Activated CD4-positive, alpha-beta T cell treated with anti-CD3 and anti-CD28 coated beads, Interleukin-2, Interleukin-6, amounts not matched to agents 100 ng/mL and 50 ng/mL, durations not matched to agents 16 hours and 8 hours (primary cell): ENCODE data around the gene TSPAN11.
"Not testable (repeated sequence)": the region's sequence is repeated elsewhere in the genome, so short reads cannot be mapped to it uniquely, and the experiment has no call there.

Source experiments
- DNase-seq: peaks from one replicate; pipeline ENCODE4 v3.0.0-alpha.2; 2020

The TSPAN11 gene

DNA sequence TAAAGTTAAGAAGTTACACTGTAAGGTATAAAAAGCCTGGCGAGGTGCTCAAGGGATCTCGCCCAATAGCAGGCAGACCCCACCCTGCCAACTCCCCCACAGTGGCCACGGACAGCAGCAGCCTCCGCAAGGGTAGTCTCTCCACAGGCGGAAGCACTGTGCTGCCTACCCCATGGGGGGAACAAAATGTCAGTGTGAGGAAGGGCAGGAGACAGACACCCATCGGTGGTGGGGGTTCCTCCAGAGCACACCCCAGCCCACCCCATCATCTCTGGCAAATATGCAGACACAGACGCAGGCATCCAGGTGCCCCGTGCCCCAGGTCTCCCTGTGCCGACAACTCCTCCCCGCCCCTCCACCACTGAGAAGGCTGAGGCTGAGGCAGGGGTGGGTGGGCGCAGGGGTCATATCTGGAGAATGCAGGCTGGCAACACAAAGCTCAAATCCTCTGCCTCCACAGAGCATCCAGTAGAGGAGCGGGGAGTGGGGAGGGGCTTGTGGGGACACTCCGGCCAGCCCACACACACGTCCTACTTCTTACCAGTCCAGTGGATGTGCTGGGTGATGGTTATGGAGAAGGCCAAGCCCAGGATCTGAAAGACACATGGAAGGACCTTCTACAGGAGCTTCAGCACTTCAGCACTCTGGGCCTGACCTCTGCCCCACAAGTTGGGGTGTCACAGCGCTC is 78.9 kb downstream of the TSPAN11 start:
- no peak for DNase-seq

DNA sequence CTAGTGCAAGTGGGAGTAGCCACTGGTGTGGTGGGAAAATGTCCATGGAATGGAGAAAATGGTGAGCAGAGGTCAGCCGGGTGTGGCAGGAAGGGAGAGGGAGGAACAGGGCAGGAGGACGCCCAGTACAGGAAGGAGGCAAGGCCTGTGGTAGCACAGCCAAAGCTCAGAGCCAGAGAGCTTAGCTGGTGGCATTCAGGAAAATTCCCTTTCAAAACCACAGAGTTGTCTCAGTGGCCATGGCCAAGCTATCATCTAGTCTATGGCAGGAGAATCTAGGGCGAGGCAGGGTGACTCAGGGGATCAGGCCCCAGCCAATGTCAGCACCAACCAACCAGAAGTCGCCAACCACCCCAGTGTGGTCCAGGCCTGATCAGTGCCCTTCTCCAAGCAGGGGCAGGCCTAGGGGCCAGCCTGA is 79.4 kb downstream of the TSPAN11 start:
- no peak for DNase-seq

DNA sequence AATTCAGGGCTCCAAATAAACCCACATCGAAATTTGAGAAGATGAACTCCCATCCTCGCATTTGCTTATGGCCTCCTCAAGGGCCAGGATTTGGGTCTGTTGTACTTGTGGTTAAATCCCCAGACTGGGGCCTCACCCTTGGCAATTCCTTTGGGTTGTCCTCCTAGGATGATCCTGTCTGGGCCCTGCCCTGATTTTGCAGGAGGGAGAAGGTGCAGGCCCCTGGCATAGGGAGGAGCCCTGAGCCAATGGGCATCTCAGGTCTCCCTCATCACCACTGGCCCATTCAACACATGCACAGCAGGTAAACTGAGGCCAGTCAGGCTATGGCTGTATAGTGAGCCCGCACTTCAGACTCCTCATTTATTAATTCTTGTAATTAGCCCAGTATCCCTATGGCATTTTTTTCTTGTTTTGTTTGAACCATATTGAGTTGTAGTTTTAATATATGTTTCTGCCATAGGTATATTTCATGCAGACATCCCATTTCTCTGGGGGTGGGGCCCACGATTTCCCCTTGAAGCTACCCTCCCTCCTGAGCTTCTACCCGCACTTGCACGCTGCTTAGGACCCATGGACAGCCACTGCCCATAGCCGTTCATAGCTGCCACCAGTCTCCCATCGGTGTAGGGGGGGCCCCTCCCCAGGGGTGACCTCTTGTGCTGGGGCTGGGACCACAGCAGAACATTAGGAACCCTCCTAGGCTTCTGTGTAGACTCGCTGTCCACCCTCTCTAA is 80.0 kb downstream of the TSPAN11 start:
- DNase-seq = no peak

DNA sequence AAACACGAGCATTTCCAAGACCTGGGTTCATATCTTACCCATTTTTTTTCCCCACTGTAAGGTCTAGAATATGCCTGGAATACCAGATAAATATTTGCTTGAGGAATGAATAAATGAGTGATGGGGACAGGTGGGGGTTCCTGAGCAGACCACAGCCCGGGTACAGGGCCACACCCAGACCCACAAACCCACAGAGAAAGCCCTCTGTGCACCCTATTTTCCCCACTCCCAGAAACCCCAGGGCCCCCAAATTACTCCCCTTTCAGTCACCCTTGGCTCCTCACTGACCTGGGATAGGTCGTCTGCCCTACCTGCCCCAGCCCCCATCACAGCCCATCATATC is 80.6 kb downstream of the TSPAN11 start:
- DNase-seq = no peak

DNA sequence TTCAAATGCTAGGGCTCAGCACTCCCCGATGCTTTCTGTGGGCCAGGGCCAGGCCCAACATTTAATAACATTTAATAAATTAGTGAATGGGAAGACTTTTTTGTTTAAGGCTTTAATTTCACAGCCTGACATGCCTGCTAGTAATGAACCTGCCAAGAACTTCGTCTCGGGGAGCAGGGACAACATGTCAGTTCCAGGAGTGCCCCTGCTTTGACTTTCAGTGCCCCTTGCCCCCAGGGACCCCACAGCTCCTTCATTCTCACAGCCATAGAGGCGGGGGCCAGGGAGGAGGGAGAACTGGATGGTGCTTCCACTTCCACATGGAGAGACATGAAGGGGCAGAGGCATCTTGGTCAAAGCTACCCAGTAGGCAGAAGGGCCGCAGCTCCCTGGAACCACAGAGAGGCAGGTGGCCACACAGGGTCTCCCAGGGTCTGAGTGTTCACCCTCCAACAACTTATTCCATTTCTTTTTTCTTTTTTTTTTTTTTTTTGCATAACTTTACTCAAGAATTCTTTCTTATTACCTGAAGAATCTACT is 81.2 kb downstream of the TSPAN11 start:
- no peak for DNase-seq

DNA sequence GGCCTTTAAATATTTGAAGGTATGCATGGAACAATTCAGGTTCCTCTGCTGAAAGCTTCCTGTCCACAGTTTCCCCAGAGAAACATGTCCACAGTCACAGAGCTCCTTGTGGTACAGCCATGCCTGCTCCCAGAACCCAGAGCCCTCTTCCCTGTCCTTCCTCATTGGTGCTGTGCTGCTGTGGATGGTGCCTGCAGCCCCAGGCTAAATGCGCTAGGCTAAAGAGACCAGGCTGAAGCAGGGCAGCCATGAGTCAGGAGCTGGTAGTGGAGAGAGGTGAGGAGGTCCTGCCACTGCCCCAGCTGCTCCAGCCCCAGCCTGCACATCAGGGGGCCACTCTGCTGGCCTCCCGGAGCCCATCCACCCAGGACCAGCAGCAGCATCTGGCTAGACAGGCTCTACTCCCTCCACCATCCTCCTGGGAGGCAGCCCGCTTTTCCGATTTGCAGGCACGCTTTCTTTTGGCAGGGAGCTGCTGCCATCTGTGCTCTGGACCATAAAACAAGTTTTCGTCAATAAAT is 81.8 kb downstream of the TSPAN11 start:
- DNase-seq = no peak

DNA sequence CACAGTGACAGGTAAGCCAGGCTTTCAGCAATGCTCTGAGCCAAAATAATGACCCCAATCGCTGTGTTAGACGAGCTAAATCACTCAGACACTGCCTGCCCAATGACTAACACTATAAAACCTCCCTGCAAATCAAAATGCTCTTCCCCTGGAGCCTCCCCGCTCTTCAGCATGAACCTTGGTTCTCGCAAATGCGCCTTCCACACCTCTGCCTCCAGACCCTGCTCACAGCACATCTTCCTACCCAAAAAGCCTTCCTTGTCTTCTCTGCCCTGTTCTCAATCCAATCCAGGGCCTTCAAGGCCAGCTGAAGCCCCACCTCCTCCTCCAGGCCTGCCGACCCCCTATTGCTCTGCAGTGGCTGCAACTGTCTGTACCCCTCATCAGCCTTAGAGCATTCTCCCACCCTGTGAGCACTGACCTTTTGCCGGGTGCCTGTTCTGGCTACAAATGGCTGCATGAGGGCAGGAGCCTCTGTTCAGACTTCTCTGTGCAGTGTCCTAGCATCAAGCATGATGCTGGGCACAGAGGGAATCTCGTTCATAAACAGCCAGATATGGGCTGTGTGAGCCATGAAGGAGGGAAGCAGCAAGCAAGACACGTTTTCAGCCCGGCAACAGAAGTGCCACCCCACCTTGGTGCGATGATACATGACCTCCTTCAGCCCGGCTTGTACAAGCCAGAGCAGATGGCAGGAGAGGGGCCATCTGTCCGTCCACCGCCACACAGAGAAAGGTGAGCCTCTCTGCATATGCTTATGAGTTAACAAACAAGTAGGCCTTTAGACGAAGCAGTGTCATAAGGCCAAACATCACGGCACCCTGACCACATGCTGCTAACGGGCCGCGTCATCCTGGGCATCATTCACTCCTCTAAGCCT is 82.7 kb downstream of the TSPAN11 start:
- no peak for DNase-seq

DNA sequence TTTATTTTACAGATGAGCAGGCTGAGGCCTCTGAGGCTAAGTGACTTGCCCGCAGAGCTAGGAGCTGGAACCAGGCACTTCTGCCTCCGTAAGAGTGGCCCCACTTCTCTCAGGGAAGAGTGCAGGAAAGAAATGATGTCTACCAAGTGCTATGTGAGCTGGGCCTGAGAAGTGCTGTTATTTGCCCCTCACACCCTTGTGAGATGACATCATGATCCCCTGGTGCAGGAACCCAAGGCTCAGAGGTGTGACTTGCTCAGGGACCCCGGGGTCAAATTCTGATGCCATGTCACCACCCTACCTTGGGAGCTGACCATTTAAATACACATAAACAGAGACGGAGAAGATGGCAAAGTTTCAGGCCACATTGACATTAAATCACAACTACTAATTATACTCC is 83.4 kb downstream of the TSPAN11 start:
- DNase-seq = no peak

DNA sequence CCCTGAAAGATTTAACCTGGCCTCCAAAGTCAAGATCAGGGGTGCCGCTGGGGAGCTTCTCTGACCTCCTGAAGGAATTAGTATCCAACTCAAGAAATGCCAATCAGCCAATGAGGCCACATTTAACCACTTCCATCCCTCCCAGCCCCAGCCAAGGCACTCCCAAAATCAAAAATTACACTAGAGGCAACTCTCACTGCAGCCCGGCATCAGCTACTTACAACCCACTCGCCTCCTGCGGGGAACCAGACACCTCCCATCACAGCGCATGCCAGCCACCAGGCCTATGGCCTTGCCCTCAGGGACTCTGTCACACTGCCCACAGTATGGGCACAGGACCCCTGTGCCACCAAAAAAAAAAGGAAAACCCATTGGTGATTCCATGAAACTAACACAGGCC is 84.8 kb downstream of the TSPAN11 start:
- DNase-seq = no peak

DNA sequence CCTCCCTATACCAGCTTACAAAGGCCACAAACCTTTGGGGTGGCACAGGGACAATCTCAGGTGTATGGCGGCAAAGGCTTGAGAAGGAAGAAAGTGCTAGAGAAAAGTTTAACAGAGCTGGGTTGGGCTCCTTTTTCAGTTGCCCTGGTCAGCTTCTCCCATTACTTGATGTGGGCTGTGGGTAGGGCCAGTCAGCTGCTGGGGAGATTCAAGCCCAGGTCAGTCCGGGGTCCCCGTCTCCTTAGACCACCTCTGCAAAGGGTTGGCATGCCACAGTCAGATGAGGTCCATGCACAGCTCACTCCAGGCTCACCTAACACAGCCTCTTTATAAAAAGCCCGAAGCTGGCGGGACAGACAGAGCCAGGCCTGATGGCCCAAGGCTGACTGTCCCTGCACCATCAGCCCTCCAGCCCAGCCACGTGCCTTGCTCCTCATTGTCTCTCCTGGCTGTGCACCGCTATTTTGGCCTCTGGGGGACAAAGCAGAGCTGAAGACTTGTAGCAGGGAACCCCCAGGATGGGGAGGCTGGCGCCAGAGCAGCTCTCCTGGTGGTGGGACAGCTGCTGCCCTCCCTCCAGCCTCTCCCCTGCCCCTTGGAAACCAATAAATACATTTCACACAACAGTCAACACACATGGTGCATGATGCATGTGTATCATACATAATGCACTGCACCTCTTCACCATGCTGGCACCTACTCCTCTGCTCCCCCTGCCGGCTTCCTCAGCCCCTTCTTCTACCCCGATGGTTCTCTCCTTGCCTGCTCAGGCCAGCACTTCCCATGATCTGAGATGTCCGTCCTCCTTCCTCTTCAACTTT is 85.4 kb downstream of the TSPAN11 start:
- DNase-seq = no peak

DNA sequence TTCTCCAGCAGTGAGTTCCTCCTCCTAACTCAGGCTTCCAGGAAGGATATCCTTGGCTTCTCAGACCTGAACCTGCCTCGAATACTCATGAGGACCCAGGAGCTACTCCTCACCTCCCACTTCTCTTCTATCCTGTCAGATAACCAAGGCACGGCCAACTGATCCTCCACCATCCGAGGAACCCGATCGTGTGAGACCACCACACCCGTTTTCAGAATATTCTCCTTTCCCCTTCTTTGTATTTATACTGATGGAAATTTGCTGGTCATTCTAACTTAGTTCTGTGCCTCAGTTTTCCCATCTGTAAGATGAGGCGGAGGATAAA is 86.0 kb downstream of the TSPAN11 start:
- not testable (repeated sequence) for DNase-seq

DNA sequence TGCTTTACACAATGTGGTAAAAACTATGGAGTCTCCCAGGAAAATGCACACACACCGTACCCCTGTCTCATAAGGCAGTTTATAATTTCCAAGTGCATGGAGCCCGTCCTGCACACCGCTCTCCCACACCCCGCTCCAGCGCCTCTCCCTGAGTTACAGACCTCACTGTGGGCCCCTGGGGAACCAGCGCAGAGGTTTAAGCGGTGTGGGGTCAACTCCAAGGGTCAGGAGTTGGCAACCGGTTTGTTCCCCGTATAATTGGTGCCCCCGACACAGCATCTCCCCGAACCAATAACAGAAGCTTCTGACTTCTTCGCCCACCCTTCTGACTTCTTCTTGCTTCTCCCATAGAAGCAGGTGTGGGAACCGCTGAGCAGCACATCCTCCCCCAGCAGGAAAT is 88.7 kb downstream of the TSPAN11 start:
- DNase-seq = no peak

DNA sequence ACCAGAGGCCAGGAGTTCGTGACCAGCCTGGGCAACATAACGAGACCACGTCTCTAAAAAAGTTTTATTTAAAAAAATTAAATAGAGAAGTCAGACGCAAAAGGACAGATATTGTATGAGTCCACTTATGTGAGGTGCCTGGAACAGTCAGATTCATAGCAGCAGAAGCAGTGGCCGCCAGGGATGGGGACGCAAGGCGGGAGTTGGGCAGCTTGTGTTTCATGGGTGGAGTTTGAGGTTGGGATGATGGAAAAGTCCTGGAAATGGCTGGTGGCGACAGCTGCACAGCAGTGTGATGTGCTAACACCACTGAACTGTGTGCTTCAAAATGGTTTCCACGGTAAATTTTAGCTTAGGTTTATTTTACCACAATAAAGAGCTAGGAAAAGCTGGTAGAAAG is 89.5 kb downstream of the TSPAN11 start:
- DNase-seq = no peak

DNA sequence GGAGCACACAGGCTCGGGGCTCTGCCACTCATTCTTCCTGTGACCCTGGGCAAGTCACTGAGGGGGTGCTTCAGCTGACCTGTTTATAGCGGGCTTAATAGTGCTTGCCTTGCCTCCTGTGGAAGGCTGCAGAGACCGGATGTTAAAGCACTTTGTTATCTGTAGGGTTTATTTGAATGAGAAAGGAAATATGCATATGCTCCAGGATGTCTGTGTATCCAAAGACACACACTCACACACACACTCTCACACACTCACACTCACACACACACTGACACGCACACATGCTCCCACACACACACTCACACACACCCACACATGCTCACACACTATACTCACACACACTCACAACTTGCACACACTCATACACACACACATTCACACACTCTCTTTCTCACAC is 91.0 kb downstream of the TSPAN11 start:
- no peak for DNase-seq

DNA sequence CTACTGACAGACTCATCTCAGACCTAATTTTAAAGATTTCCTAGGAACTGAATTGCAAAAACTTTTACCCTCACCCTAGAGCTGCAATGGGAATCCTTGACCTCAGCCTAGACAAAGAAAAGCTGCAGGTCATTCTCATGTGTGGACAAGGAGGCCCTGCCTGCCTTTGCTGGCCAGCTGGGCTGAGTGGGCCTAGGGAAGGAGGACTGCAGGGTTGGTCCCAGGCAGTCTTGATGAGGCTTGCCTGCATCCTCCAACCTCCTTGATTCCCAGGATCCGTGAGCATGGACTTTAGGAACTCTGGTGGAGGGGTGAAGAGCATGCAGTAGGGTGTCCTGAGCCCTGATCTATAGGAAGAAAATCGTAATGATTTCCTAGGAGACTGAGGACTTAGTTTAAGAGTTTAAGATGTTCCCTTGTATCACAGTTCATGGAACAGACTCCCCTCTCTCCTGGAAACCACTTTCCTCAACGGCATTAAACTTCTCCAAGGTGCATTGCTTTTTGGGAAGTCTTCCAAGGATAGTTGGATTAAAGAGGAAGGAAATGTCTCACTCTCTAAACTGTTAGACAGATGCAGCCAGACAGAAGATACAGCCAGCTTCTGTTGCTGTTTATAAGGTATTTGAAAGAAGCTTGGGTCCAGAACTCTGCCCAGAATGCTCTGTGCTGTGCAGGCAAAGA is 91.7 kb downstream of the TSPAN11 start:
- DNase-seq = no peak

DNA sequence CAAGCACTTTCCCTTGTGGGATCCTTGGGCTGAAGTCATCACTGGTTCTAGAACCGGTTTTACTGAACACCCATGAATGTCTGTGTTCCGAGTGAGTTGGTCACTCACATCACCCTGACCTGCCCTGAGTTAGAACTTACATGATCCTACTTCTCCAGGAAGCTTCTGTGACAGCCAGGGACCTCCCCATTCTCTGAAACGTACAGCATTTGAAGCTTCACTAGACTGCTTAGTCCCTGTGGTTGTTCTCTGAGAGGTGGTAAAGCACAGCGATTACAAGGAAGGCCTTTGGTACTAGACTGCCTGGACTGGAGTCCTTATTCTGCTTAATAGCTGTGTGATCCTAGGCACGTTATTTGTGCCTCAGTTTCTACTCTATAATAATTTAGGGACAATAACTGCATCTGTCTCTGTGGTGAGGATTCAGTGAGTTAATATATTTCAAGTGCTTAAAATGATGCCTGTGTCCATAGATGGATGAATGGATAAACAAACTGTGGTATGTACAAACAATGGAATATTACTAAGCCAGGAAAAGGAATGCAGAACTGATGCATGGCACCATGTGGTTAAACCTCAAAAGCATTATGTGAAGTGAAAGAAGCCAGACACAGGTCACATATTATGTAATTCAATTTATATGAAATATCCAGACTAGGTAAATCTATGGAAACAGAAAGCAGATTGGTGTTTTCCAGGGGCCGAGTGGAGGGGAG is 92.4 kb downstream of the TSPAN11 start:
- DNase-seq = no peak

DNA sequence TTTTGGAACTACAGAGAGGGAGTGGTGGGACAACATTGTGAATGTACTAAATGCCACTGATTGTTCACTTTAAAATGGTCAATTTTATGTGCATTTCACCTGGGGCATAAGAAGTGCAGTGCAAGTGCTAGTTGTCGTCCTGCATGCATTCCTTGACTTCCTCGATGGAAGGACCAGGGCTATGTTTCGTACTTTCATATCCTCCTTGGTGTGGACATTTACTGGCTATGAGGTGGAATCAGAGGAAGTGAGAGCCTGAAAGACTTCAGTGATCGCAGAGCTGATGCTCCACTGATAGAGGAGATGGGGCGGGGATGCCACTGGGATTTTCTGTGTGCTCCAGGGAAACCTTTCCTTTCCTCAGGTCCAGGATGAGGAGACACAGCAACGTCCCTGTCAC is 93.0 kb downstream of the TSPAN11 start:
- no peak for DNase-seq

DNA sequence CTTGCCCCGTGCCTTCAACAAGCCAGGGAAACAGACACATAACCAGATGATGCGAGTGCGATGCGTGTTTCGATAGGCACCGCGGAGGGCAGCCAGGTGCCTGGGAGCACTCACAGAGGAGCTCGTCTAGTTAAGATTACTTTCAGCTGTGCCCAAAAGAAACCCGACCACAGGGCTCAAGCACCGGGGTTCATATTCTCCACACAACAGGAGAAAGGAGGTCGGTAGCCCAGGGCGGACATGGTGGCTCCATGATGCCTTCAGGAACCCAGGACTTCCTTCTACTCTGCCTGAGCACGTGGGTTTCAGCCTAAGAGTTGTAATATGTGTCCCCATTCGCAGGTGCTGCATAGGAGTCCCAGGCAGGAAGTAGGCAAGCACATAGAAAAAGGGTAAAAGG is 93.4 kb downstream of the TSPAN11 start:
- DNase-seq = no peak

DNA sequence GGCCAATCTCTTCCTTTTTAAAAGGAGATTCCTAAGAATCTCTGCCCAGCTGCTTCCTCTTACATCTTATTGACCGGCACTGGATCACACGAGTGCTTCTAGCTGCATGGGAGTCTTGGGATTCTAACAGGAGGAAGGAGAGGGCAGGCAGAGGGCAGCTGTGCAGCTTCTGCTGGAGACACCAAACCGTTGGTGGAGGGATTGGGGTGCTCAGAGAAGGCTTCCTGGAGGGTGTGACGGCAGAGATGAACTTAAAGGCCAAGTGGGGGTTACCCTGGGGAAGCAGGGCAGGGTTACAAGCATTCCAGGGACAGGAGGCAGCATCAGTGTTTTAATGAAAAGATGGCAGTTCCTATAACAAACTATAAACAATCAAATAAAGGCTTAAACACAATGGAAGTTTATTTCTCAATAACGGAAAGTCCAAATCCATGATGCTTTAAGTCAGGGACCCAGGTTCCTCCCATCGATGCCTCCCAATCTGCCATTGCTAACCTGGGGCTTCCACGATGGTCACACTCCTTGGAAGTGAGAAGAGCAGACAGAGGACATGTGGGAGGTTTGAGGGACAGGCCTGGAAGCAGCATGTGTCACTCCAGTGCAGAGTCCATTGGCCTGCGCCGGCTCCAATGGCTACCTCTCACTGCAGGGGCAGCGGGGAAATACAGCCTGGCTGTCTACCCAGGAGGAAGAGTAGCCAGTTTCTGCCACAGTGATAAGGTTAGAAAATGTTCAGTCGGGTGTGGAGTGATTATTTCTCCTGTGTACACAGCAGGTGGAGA is 94.0 kb downstream of the TSPAN11 start:
- no peak for DNase-seq

DNA sequence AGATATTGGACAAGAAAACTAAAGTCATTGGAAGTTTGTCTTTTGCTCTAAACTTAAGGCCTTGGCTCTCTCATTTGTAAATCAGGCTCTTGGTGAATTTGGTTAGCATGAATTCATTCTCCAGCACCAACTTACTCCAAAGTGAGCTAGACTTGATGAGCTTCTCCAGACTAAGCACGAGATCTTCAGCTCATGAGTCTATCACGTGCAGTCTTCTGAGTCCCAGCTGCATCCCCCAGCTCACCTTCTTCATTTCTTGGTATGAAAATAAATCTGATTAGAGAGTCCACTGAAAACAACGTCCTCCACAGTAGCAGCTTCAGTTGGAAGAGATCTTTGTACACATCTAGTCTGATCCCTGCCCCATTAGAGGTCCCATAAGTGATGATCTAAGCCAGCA is 94.6 kb downstream of the TSPAN11 start:
- DNase-seq = no peak
